ENCODE measurements around the gene PCMTD2.

PCMTD2 gene

GRCh38 chr20:64271636-64272035, 16.1 kb downstream of the PCMTD2 start:
- in situ Hi-C loops (cut with MboI; ENCODE audit: low sequenced_read_pairs, unreplicated experiment): no loop called here
- TF ChIP-seq CTCF (IDR thresholded peaks at IDR 0.05; ENCODE audit: borderline replicate concordance, control extremely low read depth, extremely low read depth, insufficient read depth, missing control alignments): no peak
- no peak for DNase-seq (ENCODE audit: low spot score)

- DNase-seq (ENCODE audit: low spot score): no peak
- in situ Hi-C loops (cut with MboI; ENCODE audit: low sequenced_read_pairs, unreplicated experiment): no loop called here
- no peak for TF ChIP-seq CTCF (IDR thresholded peaks at IDR 0.05; ENCODE audit: borderline replicate concordance, control extremely low read depth, extremely low read depth, insufficient read depth, missing control alignments)
These were observed 17.6 kb downstream of the PCMTD2 start for GRCh38 chr20:64273109-64273508.

GRCh38 chr20:64276817-64277216, 21.3 kb downstream of the PCMTD2 start:
- TF ChIP-seq CTCF (IDR thresholded peaks at IDR 0.05; ENCODE audit: borderline replicate concordance, control extremely low read depth, extremely low read depth, insufficient read depth, missing control alignments): no peak
- in situ Hi-C loops (cut with MboI; ENCODE audit: low sequenced_read_pairs, unreplicated experiment): no loop called here
- no peak for DNase-seq (ENCODE audit: low spot score)

- TF ChIP-seq CTCF (IDR thresholded peaks at IDR 0.05; ENCODE audit: borderline replicate concordance, control extremely low read depth, extremely low read depth, insufficient read depth, missing control alignments): no peak
- no peak for DNase-seq (ENCODE audit: low spot score)
- in situ Hi-C loops (cut with MboI; ENCODE audit: low sequenced_read_pairs, unreplicated experiment): no loop called here
These were observed 22.2 kb downstream of the PCMTD2 start for GRCh38 chr20:64277571-64278316.

- TF ChIP-seq CTCF (IDR thresholded peaks at IDR 0.05; ENCODE audit: borderline replicate concordance, control extremely low read depth, extremely low read depth, insufficient read depth, missing control alignments): no peak
- in situ Hi-C loops (cut with MboI; ENCODE audit: low sequenced_read_pairs, unreplicated experiment): no loop called here
- DNase-seq (ENCODE audit: low spot score): no peak
These were observed 22.8 kb downstream of the PCMTD2 start for GRCh38 chr20:64278317-64278681.

- in situ Hi-C loops (cut with MboI; ENCODE audit: low sequenced_read_pairs, unreplicated experiment): no loop called here
- DNase-seq (ENCODE audit: low spot score): no peak
- no peak for TF ChIP-seq CTCF (IDR thresholded peaks at IDR 0.05; ENCODE audit: borderline replicate concordance, control extremely low read depth, extremely low read depth, insufficient read depth, missing control alignments)
These were observed 24.4 kb downstream of the PCMTD2 start for GRCh38 chr20:64279826-64280459.
